CD4-positive, alpha-beta T cell treated with Interleukin-6 at 100 ng/mL for 8 hours (primary cell): ENCODE results near the gene GOLM1.
"Not testable (repeated sequence)": the region's sequence is repeated elsewhere in the genome, so short reads cannot be mapped to it uniquely, and the experiment has no call there.

Source experiments
- DNase-seq: peaks from one replicate; pipeline ENCODE4 v3.0.0-alpha.2; 2020; ENCODE audit warnings: mixed read lengths, low spot score

GOLM1 gene

GRCh38 chr9:86098824-86099700, at the start of gene GOLM1:
Gene GOLM1 (minus strand): TSS chr9:86099558. CDS start chr9:86079320, 20,238 bp downstream.
- no peak for DNase-seq

GRCh38 chr9:86146671-86147070, 47.3 kb upstream of the GOLM1 start:
- not testable (repeated sequence) for DNase-seq

- DNase-seq: not testable (repeated sequence)
Measured at GRCh38 chr9:86145960-86146359, 46.6 kb upstream of the GOLM1 start.

GRCh38 chr9:86142973-86143372, 43.6 kb upstream of the GOLM1 start:
- no peak for DNase-seq

GRCh38 chr9:86141843-86142242, 42.5 kb upstream of the GOLM1 start:
- no peak for DNase-seq

GRCh38 chr9:86135371-86135770, 36.0 kb upstream of the GOLM1 start:
- DNase-seq: no peak

- DNase-seq: no peak
Measured at GRCh38 chr9:86134361-86134760, 35.0 kb upstream of the GOLM1 start.

- no peak for DNase-seq
Measured at GRCh38 chr9:86128235-86128822, 29.0 kb upstream of the GOLM1 start.

GRCh38 chr9:86126998-86127972, 27.9 kb upstream of the GOLM1 start:
- no peak for DNase-seq

- no peak for DNase-seq
Measured at GRCh38 chr9:86122311-86122710, 23.0 kb upstream of the GOLM1 start.

- no peak for DNase-seq
Measured at GRCh38 chr9:86119457-86119856, 20.1 kb upstream of the GOLM1 start.

GRCh38 chr9:86116425-86116824, 17.1 kb upstream of the GOLM1 start:
- no peak for DNase-seq

GRCh38 chr9:86115886-86116285, 16.5 kb upstream of the GOLM1 start:
- DNase-seq: no peak

GRCh38 chr9:86112057-86112456, 12.7 kb upstream of the GOLM1 start:
- DNase-seq: no peak

GRCh38 chr9:86102626-86103025, 3.3 kb upstream of the GOLM1 start:
- DNase-seq: no peak

- DNase-seq: no peak
Measured at GRCh38 chr9:86099701-86100364, 475 bp upstream of the GOLM1 start.

GRCh38 chr9:86097510-86098224, 1.7 kb downstream of the GOLM1 start:
- no peak for DNase-seq

- DNase-seq: no peak
Measured at GRCh38 chr9:86096386-86096785, 3.0 kb downstream of the GOLM1 start.

GRCh38 chr9:86093788-86094555, 5.4 kb downstream of the GOLM1 start:
- DNase-seq: no peak

- DNase-seq: no peak
Measured at GRCh38 chr9:86091477-86091876, 7.9 kb downstream of the GOLM1 start.
